LNCaP clone FGC (cell line): ENCODE results near the gene SLC35A3.
"Not testable (repeated sequence)": the region's sequence is repeated elsewhere in the genome, so short reads cannot be mapped to it uniquely, and the experiment has no call there.

ENCODE experiments used
- DNase-seq: peaks from one replicate; pipeline ENCODE4 v3.0.0-alpha.2; 2011; ENCODE audit warnings: low read depth
- H3K4me3 ChIP-seq: 2 replicates; pipeline ENCODE4 v1.5.1; 2011; ENCODE audit warnings: mild to moderate bottlenecking, low read depth, low read length, control low read depth
- TF ChIP-seq, protein P1 (sequence below): IDR thresholded peaks from 2 replicates; pipeline ENCODE4 v1.5.1; 2012; ENCODE audit warnings: mild to moderate bottlenecking; ENCODE audit not compliant: control insufficient read depth, insufficient read depth; ENCODE audit errors: extremely low read depth

The SLC35A3 gene

DNA sequence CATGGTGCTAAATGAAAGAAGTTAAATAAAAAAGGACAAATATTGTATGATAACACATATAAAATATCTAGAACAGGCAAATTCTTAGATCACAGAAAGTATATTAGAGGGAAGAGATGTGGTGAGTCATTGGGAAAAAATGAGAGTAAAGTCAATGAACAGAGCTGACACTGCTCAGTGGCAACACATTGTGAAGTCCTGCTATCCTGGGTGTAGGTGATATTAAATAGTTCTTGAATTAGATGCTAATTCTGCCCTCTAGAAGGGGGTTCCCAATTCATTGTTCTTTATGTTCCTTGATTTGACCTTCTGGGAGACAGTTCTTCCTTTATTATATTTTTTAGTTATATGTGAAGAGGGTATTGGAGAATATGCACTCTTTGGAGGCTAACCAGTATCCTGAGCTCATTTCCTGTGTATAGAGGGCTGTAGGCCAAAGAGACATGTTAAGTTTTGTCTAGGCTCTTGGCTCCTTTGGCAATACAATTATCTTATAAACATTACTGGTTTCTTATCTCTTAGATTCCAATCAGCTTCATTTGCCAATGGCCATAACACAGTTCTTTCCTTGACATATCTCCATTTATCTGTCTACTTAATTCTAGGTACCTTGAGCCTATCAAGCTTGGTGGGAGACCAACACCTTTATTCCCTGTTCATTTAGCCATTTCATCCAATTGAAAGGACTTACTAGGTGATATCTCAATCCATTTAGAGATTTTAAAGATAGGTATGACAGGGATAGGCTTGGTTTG lies 6.6 kb upstream of the SLC35A3 start:
- TF ChIP-seq, protein P1, sequence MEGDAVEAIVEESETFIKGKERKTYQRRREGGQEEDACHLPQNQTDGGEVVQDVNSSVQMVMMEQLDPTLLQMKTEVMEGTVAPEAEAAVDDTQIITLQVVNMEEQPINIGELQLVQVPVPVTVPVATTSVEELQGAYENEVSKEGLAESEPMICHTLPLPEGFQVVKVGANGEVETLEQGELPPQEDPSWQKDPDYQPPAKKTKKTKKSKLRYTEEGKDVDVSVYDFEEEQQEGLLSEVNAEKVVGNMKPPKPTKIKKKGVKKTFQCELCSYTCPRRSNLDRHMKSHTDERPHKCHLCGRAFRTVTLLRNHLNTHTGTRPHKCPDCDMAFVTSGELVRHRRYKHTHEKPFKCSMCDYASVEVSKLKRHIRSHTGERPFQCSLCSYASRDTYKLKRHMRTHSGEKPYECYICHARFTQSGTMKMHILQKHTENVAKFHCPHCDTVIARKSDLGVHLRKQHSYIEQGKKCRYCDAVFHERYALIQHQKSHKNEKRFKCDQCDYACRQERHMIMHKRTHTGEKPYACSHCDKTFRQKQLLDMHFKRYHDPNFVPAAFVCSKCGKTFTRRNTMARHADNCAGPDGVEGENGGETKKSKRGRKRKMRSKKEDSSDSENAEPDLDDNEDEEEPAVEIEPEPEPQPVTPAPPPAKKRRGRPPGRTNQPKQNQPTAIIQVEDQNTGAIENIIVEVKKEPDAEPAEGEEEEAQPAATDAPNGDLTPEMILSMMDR, result no peak
- no peak overlapping the region for H3K4me3 ChIP-seq
- no peak for DNase-seq

- no peak overlapping the region for H3K4me3 ChIP-seq
- DNase-seq, result no peak
- TF ChIP-seq, protein P1, result no peak
Measured at GRCh38 chr1:99964806-99965205, 5.0 kb upstream of the SLC35A3 start.

DNA sequence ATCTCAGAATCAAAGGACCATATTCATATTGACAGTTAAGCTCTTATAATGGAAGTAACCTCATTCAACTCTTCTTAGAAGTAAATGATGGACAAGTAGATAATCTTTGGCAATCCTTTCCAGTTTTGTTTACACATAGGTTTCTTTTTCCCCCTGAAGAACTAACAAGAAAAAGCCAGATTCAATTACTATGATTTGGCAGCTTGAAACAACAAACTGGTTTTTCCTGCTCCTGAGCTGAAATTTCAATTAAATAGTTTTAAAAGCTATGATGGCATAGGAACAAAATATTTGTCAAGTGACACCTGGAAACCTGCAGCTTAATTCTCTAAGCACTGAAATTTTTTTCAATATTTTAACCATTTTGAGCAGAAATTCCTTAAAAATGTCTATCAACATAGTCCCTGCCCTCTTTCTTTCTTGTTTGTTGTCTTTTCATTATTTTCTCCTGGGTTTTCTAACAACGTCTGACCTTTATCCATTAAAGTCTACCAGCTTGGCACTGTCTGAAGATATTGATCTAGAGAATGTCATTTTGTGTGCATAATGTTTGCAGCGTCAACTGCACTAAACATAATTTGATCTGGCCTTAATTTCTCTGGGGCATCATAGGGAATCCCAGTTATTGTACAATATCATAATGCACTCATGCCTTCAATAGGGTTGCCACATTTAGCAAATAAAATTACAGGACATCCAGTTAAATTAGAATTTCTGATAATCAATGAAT lies 4.0 kb upstream of the SLC35A3 start:
- TF ChIP-seq, protein P1, result no peak
- peak; percentile 96 for DNase-seq
- H3K4me3 ChIP-seq, result peak overlapping the region; percentile 32

DNA sequence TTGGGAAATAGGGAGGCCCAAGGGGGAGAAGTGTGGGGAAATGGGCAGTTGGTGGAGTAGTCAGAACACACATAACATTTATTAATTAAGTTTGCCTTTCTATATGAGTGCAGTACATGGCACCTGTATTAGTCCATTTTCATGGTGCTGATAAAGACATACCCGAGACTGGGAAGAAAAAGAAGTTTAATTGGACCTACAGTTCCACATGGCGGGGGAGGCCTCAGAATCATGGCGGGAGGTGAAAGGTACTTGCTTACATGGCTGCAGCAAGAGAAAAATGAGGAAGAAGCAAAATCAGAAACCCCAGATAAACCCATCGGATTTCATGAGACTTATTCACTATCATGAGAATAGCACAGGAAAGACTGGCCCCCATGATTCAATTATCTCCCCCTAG lies 1.6 kb upstream of the SLC35A3 start:
- no peak overlapping the region for H3K4me3 ChIP-seq
- no peak for DNase-seq
- TF ChIP-seq, protein P1, result no peak

DNA sequence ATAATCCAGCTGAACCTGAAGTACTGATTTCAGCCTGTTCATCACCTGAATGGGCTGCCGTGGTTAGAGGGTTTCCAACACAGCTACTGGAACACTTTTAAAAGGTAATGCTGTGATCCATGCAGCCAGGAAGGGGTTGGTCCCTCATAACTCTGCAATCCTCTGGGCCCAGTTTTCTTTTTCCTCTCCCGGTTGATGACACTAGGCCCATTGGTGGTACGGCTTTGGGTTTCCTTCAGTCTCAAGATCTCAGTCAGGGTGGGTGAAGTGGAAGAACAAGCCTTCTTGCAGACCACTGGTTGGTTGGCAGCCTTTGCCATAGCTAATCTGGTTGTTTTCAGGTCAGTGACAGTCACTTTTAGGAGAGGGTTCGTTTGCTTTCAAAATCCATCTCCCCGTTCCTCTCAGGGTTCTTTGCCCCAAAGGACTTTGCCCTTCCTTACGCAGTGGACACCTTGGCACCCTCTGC lies 502 bp upstream of the SLC35A3 start:
- no peak for DNase-seq
- TF ChIP-seq, protein P1, result no peak
- peak overlapping the region; percentile 79 for H3K4me3 ChIP-seq

GRCh38 chr1:99970713-99971255 lies 988 bp downstream of the SLC35A3 start:
- DNase-seq, result no peak
- TF ChIP-seq, protein P1, result no peak
- H3K4me3 ChIP-seq, result peak overlapping the region; percentile 79

GRCh38 chr1:99972066-99972465 lies 2.3 kb downstream of the SLC35A3 start:
- H3K4me3 ChIP-seq, DNase-seq: not testable (repeated sequence)
